ENCODE data around the gene ATP9B.

ATP9B gene

DNA sequence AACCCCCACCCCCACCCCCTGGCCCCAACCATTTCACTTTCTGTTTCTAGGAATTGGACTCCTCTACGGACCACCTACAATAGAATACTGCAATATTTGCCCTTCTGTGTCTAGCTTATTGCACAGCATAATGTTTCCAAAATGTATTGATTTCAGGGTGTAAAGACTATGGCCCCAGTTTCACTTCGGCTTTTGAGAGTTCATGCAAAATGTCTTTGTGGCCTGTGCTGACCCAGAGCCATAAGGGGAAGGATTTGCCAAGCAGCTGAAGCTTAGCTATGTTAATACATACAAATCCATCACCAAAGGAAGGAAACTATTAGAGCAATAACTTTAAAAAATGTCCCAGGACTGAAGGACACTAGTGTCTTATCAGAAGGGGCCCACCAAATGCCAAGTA, 11.2 kb upstream of the ATP9B start:
- H3K27ac ChIP-seq, result no peak overlapping the region
- TF ChIP-seq, protein P1, sequence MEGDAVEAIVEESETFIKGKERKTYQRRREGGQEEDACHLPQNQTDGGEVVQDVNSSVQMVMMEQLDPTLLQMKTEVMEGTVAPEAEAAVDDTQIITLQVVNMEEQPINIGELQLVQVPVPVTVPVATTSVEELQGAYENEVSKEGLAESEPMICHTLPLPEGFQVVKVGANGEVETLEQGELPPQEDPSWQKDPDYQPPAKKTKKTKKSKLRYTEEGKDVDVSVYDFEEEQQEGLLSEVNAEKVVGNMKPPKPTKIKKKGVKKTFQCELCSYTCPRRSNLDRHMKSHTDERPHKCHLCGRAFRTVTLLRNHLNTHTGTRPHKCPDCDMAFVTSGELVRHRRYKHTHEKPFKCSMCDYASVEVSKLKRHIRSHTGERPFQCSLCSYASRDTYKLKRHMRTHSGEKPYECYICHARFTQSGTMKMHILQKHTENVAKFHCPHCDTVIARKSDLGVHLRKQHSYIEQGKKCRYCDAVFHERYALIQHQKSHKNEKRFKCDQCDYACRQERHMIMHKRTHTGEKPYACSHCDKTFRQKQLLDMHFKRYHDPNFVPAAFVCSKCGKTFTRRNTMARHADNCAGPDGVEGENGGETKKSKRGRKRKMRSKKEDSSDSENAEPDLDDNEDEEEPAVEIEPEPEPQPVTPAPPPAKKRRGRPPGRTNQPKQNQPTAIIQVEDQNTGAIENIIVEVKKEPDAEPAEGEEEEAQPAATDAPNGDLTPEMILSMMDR (conservative IDR thresholded peaks at IDR 0.05), result no peak

DNA sequence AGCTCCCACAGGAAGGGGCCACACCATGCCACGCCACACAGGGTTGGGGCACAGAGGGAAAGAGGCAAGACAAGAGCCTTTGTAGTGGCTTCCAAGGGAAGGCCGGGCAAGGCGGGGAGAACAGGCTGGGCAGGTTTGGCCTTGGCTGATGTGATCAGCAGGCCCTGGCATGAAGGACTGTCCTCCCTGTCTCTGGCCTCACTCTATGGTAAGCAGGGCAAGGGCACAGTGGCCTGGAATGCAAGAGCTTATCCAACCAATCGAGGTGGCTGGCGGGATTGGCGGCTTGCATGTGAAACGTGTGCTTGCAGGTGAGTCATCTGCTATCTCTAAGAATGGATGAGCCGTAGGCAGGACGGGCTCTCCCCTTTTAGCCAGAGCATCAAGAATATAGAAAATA, 6.4 kb upstream of the ATP9B start:
- TF ChIP-seq, protein P1 (conservative IDR thresholded peaks at IDR 0.05), result no peak
- no peak overlapping the region for H3K27ac ChIP-seq

DNA sequence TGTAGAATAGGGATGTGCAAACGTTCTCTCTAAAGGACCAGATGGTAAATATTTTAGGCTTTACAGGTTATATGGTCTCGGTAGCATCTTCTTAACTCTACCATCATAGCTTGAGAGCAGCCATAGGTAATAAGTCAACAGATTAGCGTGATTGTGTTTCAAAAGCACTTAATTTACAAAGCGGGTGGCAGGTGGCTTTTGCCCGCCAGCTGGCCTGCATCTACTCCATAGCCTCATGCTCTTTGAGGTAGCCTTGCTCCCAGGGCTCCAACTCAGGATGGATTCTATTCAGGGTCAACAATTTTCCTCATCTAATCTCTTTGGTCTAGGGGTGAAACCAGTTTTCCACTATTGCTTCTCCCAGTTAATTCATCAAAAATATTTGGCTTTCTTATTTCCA, 5.0 kb upstream of the ATP9B start:
- no peak overlapping the region for H3K27ac ChIP-seq
- TF ChIP-seq, protein P1 (conservative IDR thresholded peaks at IDR 0.05), result no peak

DNA sequence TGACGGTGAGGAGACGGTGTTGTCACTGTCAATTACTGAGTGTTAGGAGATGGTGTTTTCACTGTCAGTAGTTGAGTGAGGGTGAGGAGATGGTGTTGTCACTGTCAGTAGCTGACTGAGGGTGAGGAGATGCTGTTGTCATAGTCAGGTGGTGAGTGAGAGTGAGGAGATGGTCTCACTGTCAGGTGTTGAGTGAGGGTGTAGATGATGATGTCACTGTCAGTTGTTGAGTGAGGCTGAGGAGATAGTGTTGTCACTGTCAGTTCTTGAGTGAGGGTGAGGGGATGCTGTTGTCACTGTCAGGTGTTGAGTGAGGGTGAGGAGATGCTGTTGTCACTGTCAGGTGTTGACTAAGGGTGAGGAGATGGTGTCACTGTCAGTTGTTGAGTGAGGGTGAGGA, 3.4 kb upstream of the ATP9B start:
- H3K27ac ChIP-seq, result no peak overlapping the region

DNA sequence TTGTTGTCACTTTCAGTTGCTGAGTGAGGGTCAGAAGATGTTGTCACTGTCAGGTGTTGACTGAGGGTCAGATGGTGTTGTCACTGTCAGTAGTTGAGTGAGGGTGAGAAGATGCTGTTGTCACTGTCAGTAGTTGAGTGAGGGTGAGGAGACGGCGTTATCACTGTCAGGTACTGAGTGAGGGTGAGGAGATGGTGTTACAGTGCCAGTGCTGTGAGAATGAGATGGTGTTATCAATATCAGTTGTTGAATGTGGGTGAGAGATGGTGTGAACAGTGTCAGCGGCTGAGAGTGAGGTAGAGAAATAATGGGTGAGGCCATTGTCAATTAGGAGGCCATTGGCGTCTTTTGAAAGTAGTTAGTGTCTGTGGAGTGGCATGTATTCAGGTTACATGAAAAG, 1.6 kb upstream of the ATP9B start:
- TF ChIP-seq, protein P1 (conservative IDR thresholded peaks at IDR 0.05), result no peak
- no peak overlapping the region for H3K27ac ChIP-seq

More for the DNA sequence above, 3.4 kb upstream of the ATP9B start:
- TF ChIP-seq, protein P1 (conservative IDR thresholded peaks at IDR 0.05), result no peak

DNA sequence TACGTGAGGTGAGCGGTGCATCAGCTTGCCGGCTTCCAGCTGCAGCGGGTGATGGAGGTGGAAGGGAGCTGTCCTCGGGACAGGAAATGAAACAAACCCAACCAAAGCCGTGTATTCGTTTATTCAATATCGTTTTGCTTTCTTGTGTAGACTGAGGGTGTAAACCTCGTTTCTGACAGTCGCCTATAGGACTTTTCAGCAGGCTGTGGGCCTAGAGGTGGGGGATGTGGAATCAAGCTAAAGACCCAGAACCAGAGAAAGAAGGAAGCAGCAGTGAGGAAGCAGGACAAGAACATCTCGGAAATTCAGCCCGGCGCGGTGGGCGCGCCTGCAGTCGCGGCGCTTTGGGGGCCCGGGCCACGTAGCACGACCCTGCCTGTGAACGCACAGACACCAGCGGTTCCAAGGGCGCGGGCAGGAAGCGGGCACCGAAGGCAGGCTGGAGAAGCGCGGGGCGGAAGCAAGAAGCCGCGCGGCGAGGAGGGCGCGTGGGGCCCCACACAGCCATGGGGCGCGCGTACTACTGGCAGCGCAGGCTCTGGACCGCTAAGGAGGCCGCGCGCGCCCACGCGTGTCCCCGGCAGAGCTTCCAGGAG, 755 bp upstream of the ATP9B start:
- peak overlapping the region; percentile 79 for H3K27ac ChIP-seq
- TF ChIP-seq, protein P1 (conservative IDR thresholded peaks at IDR 0.05), result no peak

DNA sequence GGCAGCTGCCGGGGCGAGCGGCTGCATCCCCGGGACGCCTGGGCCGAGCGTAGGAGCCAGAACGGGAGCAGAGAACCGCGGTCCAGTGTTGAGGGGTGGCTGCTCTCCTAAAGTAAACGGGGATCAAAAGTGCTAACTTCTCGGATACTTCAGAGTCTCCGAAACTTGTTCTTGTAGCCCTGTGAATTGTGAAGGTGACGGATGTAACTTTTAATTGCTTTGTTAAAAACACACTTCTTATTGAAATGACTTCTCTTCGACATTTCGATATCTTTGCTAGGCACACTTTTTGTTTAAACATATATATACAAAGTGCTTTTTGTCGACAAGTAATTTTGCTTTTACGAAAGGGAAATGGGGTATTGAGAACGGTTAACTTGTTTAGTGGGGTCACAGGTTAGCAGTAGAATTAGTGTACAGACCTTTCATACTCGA, 540 bp downstream of the ATP9B start:
- peak overlapping the region; percentile 79 for H3K27ac ChIP-seq
- TF ChIP-seq, protein P1 (conservative IDR thresholded peaks at IDR 0.05), result no peak
